ENCODE results near the gene MPZL2. TPM values are rescaled to one million over a fixed set of nuclear protein-coding genes. Genes with fewer than 3 reads are reported as not detected.

Gene MPZL2
- total and polyA plus RNA-seq, 5 donors from 2014 or later, result 0.37 to 1.0 TPM; not detected in 3

- peaks cover 46% of the 10 kb centered on the region for H3K36me3 Mint-ChIP-seq
- H3K27me3 Mint-ChIP-seq, result no peaks in the 10 kb centered on the region
- H3K9me3 Mint-ChIP-seq, result peaks cover 0 to 2% (median 0%) of the 10 kb centered on the region in 7 donors
These were observed 50.9 kb downstream of the MPZL2 start for GRCh38 chr11:118213201-118213600.

GRCh38 chr11:118212781-118213191, 51.3 kb downstream of the MPZL2 start:
- Mint-ChIP-seq H3K36me3 (peaks cover 51% of the 10 kb centered on the region), H3K27ac (peak overlapping the region; percentile 75 to 93 (median 83)), H3K4me3 (peak overlapping the region in 1 of 4 donors; percentile 38), H3K9me3 (peaks cover 0 to 2% (median 0%) of the 10 kb centered on the region in 7 donors), H3K4me1 (peaks cover 24 to 74% (median 53%) of the 10 kb centered on the region in 4 donors), H3K27me3 (no peaks in the 10 kb centered on the region)
- no peak overlapping the region for H3K27ac ChIP-seq (ENCODE audit: insufficient read depth, low read length, poor library complexity, severe bottlenecking)
- H3K9me3 ChIP-seq (ENCODE audit: control insufficient read depth in 2 of 2, low read length in 2 of 2), result no peaks in the 10 kb centered on the region
- peaks cover 52% of the 10 kb centered on the region for H3K36me3 ChIP-seq (ENCODE audit: control insufficient read depth, insufficient read depth, low read length)
- peaks cover 53% of the 10 kb centered on the region for H3K4me1 ChIP-seq (ENCODE audit: control insufficient read depth, insufficient read depth, low read length, poor library complexity, severe bottlenecking)
- no peaks in the 10 kb centered on the region for H3K27me3 ChIP-seq (ENCODE audit: control insufficient read depth, insufficient read depth, low read length)
- no peak for DNase-seq
- H3K4me3 ChIP-seq (ENCODE audit: low read depth, low read length), result no peak overlapping the region
- no peak for ATAC-seq (ENCODE audit: low read depth in 2 of 2)

More at GRCh38 chr11:118213201-118213600, 50.9 kb downstream of the MPZL2 start:
- peaks cover 21 to 78% (median 54%) of the 10 kb centered on the region in 4 donors for H3K4me1 Mint-ChIP-seq
- no peaks in the 10 kb centered on the region for H3K27me3 ChIP-seq (ENCODE audit: control insufficient read depth, insufficient read depth, low read length)
- peak overlapping the region; percentile 75 to 93 (median 83) for H3K27ac Mint-ChIP-seq
- H3K4me3 ChIP-seq (ENCODE audit: low read depth, low read length), result no peak overlapping the region
- ATAC-seq (ENCODE audit: low read depth in 2 of 2) (no peak), DNase-seq (no peak)
- peaks cover 57% of the 10 kb centered on the region for H3K4me1 ChIP-seq (ENCODE audit: control insufficient read depth, insufficient read depth, low read length, poor library complexity, severe bottlenecking)
- H3K36me3 ChIP-seq (ENCODE audit: control insufficient read depth, insufficient read depth, low read length), result peaks cover 48% of the 10 kb centered on the region
- H3K4me3 Mint-ChIP-seq, result peak overlapping the region in 1 of 4 donors; percentile 38
- H3K27ac ChIP-seq (ENCODE audit: insufficient read depth, low read length, poor library complexity, severe bottlenecking), result no peak overlapping the region
- H3K9me3 ChIP-seq (ENCODE audit: control insufficient read depth in 2 of 2, low read length in 2 of 2), result no peaks in the 10 kb centered on the region

- H3K9me3 ChIP-seq (ENCODE audit: control insufficient read depth in 2 of 2, low read length in 2 of 2), result no peaks in the 10 kb centered on the region
- H3K27me3 Mint-ChIP-seq, result no peaks in the 10 kb centered on the region
- no peak overlapping the region for H3K4me3 ChIP-seq (ENCODE audit: low read depth, low read length)
- peaks cover 48% of the 10 kb centered on the region for H3K4me1 ChIP-seq (ENCODE audit: control insufficient read depth, insufficient read depth, low read length, poor library complexity, severe bottlenecking)
- ATAC-seq (ENCODE audit: low read depth in 2 of 2) (no peak), DNase-seq (no peak)
- no peak overlapping the region for H3K4me3 Mint-ChIP-seq
- peak overlapping the region in 2 of 3 donors; percentile 83 to 93 for H3K27ac Mint-ChIP-seq
- H3K36me3 ChIP-seq (ENCODE audit: control insufficient read depth, insufficient read depth, low read length), result peaks cover 56% of the 10 kb centered on the region
- peaks cover 20 to 71% (median 50%) of the 10 kb centered on the region in 4 donors for H3K4me1 Mint-ChIP-seq
- H3K27ac ChIP-seq (ENCODE audit: insufficient read depth, low read length, poor library complexity, severe bottlenecking), result no peak overlapping the region
- H3K27me3 ChIP-seq (ENCODE audit: control insufficient read depth, insufficient read depth, low read length), result no peaks in the 10 kb centered on the region
- peaks cover 53% of the 10 kb centered on the region for H3K36me3 Mint-ChIP-seq
- peaks cover 0 to 2% (median 0%) of the 10 kb centered on the region in 7 donors for H3K9me3 Mint-ChIP-seq
These were observed 51.9 kb downstream of the MPZL2 start for GRCh38 chr11:118212131-118212725.

GRCh38 chr11:118211006-118211405, 53.1 kb downstream of the MPZL2 start:
- Histone ChIP-seq H3K27me3 (ENCODE audit: control insufficient read depth, insufficient read depth, low read length) (no peaks in the 10 kb centered on the region), H3K4me1 (ENCODE audit: control insufficient read depth, insufficient read depth, low read length, poor library complexity, severe bottlenecking) (peaks cover 48% of the 10 kb centered on the region), H3K27ac (ENCODE audit: insufficient read depth, low read length, poor library complexity, severe bottlenecking) (no peak overlapping the region), H3K36me3 (ENCODE audit: control insufficient read depth, insufficient read depth, low read length) (peaks cover 57% of the 10 kb centered on the region), H3K4me3 (ENCODE audit: low read depth, low read length) (no peak overlapping the region), H3K9me3 (ENCODE audit: control insufficient read depth in 2 of 2, low read length in 2 of 2) (no peaks in the 10 kb centered on the region)
- Mint-ChIP-seq H3K27ac (peak overlapping the region in 1 of 3 donors; percentile 93), H3K27me3 (no peaks in the 10 kb centered on the region), H3K4me1 (peaks cover 23 to 71% (median 51%) of the 10 kb centered on the region in 4 donors), H3K9me3 (peaks cover 0 to 2% (median 0%) of the 10 kb centered on the region in 7 donors), H3K4me3 (no peak overlapping the region), H3K36me3 (peaks cover 57% of the 10 kb centered on the region)
- DNase-seq (no peak), ATAC-seq (ENCODE audit: low read depth in 2 of 2) (no peak)

- Mint-ChIP-seq H3K4me3 (no peak overlapping the region), H3K27me3 (no peaks in the 10 kb centered on the region), H3K36me3 (peaks cover 57% of the 10 kb centered on the region), H3K9me3 (peaks cover 0 to 2% (median 0%) of the 10 kb centered on the region in 7 donors), H3K27ac (peak overlapping the region in 2 of 3 donors; percentile 43 to 93), H3K4me1 (peaks cover 23 to 71% (median 52%) of the 10 kb centered on the region in 4 donors)
- H3K27me3 ChIP-seq (ENCODE audit: control insufficient read depth, insufficient read depth, low read length), result no peaks in the 10 kb centered on the region
- no peaks in the 10 kb centered on the region for H3K9me3 ChIP-seq (ENCODE audit: control insufficient read depth in 2 of 2, low read length in 2 of 2)
- ATAC-seq (ENCODE audit: low read depth in 2 of 2) (no peak), DNase-seq (no peak)
- peaks cover 42% of the 10 kb centered on the region for H3K4me1 ChIP-seq (ENCODE audit: control insufficient read depth, insufficient read depth, low read length, poor library complexity, severe bottlenecking)
- H3K36me3 ChIP-seq (ENCODE audit: control insufficient read depth, insufficient read depth, low read length), result peaks cover 63% of the 10 kb centered on the region
- no peak overlapping the region for H3K27ac ChIP-seq (ENCODE audit: insufficient read depth, low read length, poor library complexity, severe bottlenecking)
- no peak overlapping the region for H3K4me3 ChIP-seq (ENCODE audit: low read depth, low read length)
These were observed 53.8 kb downstream of the MPZL2 start for GRCh38 chr11:118210323-118210722.

- H3K27ac ChIP-seq (ENCODE audit: insufficient read depth, low read length, poor library complexity, severe bottlenecking), result no peak overlapping the region
- H3K4me3 ChIP-seq (ENCODE audit: low read depth, low read length), result no peak overlapping the region
- H3K4me1 Mint-ChIP-seq, result peaks cover 22 to 60% (median 44%) of the 10 kb centered on the region in 4 donors
- ATAC-seq (ENCODE audit: low read depth in 2 of 2), result no peak
- peaks cover 0 to 2% (median 0%) of the 10 kb centered on the region in 7 donors for H3K9me3 Mint-ChIP-seq
- H3K4me1 ChIP-seq (ENCODE audit: control insufficient read depth, insufficient read depth, low read length, poor library complexity, severe bottlenecking), result peaks cover 41% of the 10 kb centered on the region
- H3K36me3 ChIP-seq (ENCODE audit: control insufficient read depth, insufficient read depth, low read length), result peaks cover 71% of the 10 kb centered on the region
- peaks cover 54% of the 10 kb centered on the region for H3K36me3 Mint-ChIP-seq
- no peak overlapping the region for H3K4me3 Mint-ChIP-seq
- peak overlapping the region in 2 of 3 donors; percentile 40 to 94 for H3K27ac Mint-ChIP-seq
- H3K27me3 ChIP-seq (ENCODE audit: control insufficient read depth, insufficient read depth, low read length), result no peaks in the 10 kb centered on the region
- H3K27me3 Mint-ChIP-seq, result no peaks in the 10 kb centered on the region
- no peak for DNase-seq
- no peaks in the 10 kb centered on the region for H3K9me3 ChIP-seq (ENCODE audit: control insufficient read depth in 2 of 2, low read length in 2 of 2)
These were observed 55.1 kb downstream of the MPZL2 start for GRCh38 chr11:118209033-118209432.

- Histone ChIP-seq H3K36me3 (ENCODE audit: control insufficient read depth, insufficient read depth, low read length) (peaks cover 72% of the 10 kb centered on the region), H3K27ac (ENCODE audit: insufficient read depth, low read length, poor library complexity, severe bottlenecking) (peak overlapping the region; percentile 59), H3K27me3 (ENCODE audit: control insufficient read depth, insufficient read depth, low read length) (no peaks in the 10 kb centered on the region), H3K4me1 (ENCODE audit: control insufficient read depth, insufficient read depth, low read length, poor library complexity, severe bottlenecking) (peaks cover 44% of the 10 kb centered on the region), H3K9me3 (ENCODE audit: control insufficient read depth in 2 of 2, low read length in 2 of 2) (no peaks in the 10 kb centered on the region), H3K4me3 (ENCODE audit: low read depth, low read length) (peak overlapping the region; percentile 52)
- Mint-ChIP-seq H3K9me3 (peaks cover 0 to 2% (median 0%) of the 10 kb centered on the region in 7 donors), H3K27ac (peak overlapping the region; percentile 68 to 94 (median 89)), H3K4me1 (peaks cover 19 to 41% (median 31%) of the 10 kb centered on the region in 4 donors), H3K27me3 (no peaks in the 10 kb centered on the region), H3K4me3 (peak overlapping the region in 3 of 4 donors; percentile 5 to 78 (median 65)), H3K36me3 (peaks cover 37% of the 10 kb centered on the region)
- ATAC-seq (ENCODE audit: low read depth in 2 of 2) (no peak), DNase-seq (no peak)
These were observed 57.0 kb downstream of the MPZL2 start for GRCh38 chr11:118207079-118207478.
